Gastrocnemius medialis (tissue), 4 donors: ENCODE results near the gene KRT73. TPM values are rescaled to one million over a fixed set of nuclear protein-coding genes. Genes with fewer than 3 reads are reported as not detected.

ENCODE experiments used
- ATAC-seq, 2 donors: fragments of 150-250 bp; one replicate each; pipeline ENCODE4 v1.9.1; 2016
- DNase-seq, 2 donors: peaks; one replicate each; pipeline ENCODE4 v3.0.0-alpha.2; 2019
- H3K27ac ChIP-seq, 4 donors: fragments of 200-600 bp; sonication (generic); 1 replicate in 1 of 4; 2 replicates in 3 of 4; pipeline ENCODE4 v1.5.1; 2016 to 2018; ENCODE audit warnings: mild to moderate bottlenecking in 2 of 4, moderate library complexity in 1 of 4
- H3K27me3 ChIP-seq, 3 donors: fragments of 200-600 bp; sonication (generic) in 2 of 3; 1 replicate in 1 of 3; 2 replicates in 2 of 3; pipeline versions ENCODE4 v1.5.1 to v1.6.0; 2016 to 2019; ENCODE audit warnings: mild to moderate bottlenecking in 1 of 3, moderate library complexity in 1 of 3
- H3K36me3 ChIP-seq, 2 donors: fragments of 200-600 bp; sonication (generic) in 1 of 2; one replicate each; pipeline ENCODE4 v1.5.1; 2017 to 2018
- H3K4me1 ChIP-seq, 2 donors: fragments of 200-600 bp; sonication (generic) in 1 of 2; one replicate each; pipeline ENCODE4 v1.5.1; 2016 to 2017; ENCODE audit warnings: mild to moderate bottlenecking in 2 of 2
- H3K4me3 ChIP-seq, 4 donors: fragments of 200-600 bp; sonication (generic) in 3 of 4; 1 replicate in 1 of 4; 2 replicates in 3 of 4; pipeline ENCODE4 v1.5.1; 2016 to 2019; ENCODE audit warnings: mild to moderate bottlenecking in 2 of 4
- H3K9me3 ChIP-seq, 3 donors: fragments of 200-600 bp; sonication (generic) in 2 of 3; 1 replicate in 1 of 3; 2 replicates in 2 of 3; pipeline ENCODE4 v1.5.1; 2016 to 2019
- CTCF ChIP-seq, 5 experiments: fragments of 450-650 bp in 3 of 5; fragments of 200-600 bp in 2 of 5; sonication (generic) in 2 of 5; IDR thresholded peaks in 4 of 5; conservative IDR thresholded peaks in 1 of 5; 1 replicate in 4 of 5; 2 replicates in 1 of 5; pipeline ENCODE4 v1.5.1; 2016 to 2019; ENCODE audit warnings: antibody characterized with exemption in 5 of 5, mild to moderate bottlenecking in 3 of 5, moderate library complexity in 3 of 5
- POLR2A ChIP-seq, 2 donors: fragments of 450-650 bp; IDR thresholded peaks; one replicate each; pipeline ENCODE4 v1.6.1; 2017; ENCODE audit warnings: antibody characterized with exemption in 2 of 2, mild to moderate bottlenecking in 2 of 2, moderate library complexity in 2 of 2
- in situ Hi-C, 4 donors: fragments of 200-750 bp; cut with MboI; loops; one replicate each; pipeline versions ENCODE4 v1.15.0 to v1.8.0; 2017; ENCODE audit warnings: low sequenced_read_pairs in 4 of 4
- intact Hi-C: fragments of 100-400 bp; cut with DNase I; formaldehyde crosslinking; loops from one replicate; pipeline ENCODE4 v1.15.1; 2023; ENCODE audit warnings: low total_unique reads
- total RNA-seq, 4 donors: library from RNA; depleted of rRNA; stranded (reverse); fragments of >200 nt; gene quantifications; one replicate each; pipeline versions ENCODE4 v1.1.0 to v1.2.3, GENCODE V29; 2016

Gene KRT73
- total RNA-seq, 4 donors from 2014 or later: not detected

- no peaks in the 10 kb centered on the region for H3K4me1 ChIP-seq
- no peak overlapping the region for H3K27ac ChIP-seq
- ATAC-seq: no peak
- in situ Hi-C loops: no loop called here
- intact Hi-C loops: no loop called here
- no peak for TF ChIP-seq CTCF (IDR thresholded peaks at IDR 0.05 in 4 of 5, conservative IDR thresholded peaks at IDR 0.05 in 1 of 5)
- TF ChIP-seq POLR2A (IDR thresholded peaks at IDR 0.05): no peak
- H3K27me3 ChIP-seq: peaks cover 0 to 9% (median 2%) of the 10 kb centered on the region in 3 donors
- H3K4me3 ChIP-seq: no peak overlapping the region
- H3K36me3 ChIP-seq: no peaks in the 10 kb centered on the region
- no peaks in the 10 kb centered on the region for H3K9me3 ChIP-seq
- no peak for DNase-seq
These were observed 4.9 kb downstream of the KRT73 start for GRCh38 chr12:52613384-52614030.

- H3K36me3 ChIP-seq: no peaks in the 10 kb centered on the region
- H3K27ac ChIP-seq: no peak overlapping the region
- ATAC-seq (no peak), DNase-seq (no peak)
- peaks cover 0 to 9% (median 2%) of the 10 kb centered on the region in 3 donors for H3K27me3 ChIP-seq
- no peak overlapping the region for H3K4me3 ChIP-seq
- no peaks in the 10 kb centered on the region for H3K4me1 ChIP-seq
- in situ Hi-C loops (no loop called here), intact Hi-C loops (no loop called here)
- TF ChIP-seq CTCF (IDR thresholded peaks at IDR 0.05 in 4 of 5, conservative IDR thresholded peaks at IDR 0.05 in 1 of 5) (no peak), POLR2A (IDR thresholded peaks at IDR 0.05) (no peak)
- H3K9me3 ChIP-seq: no peaks in the 10 kb centered on the region
These were observed 5.7 kb downstream of the KRT73 start for GRCh38 chr12:52612431-52613383.

GRCh38 chr12:52611080-52611468 lies 7.3 kb downstream of the KRT73 start:
- Histone ChIP-seq H3K27ac (no peak overlapping the region), H3K36me3 (no peaks in the 10 kb centered on the region), H3K27me3 (peaks cover 0 to 9% (median 2%) of the 10 kb centered on the region in 3 donors), H3K9me3 (no peaks in the 10 kb centered on the region), H3K4me3 (no peak overlapping the region), H3K4me1 (no peaks in the 10 kb centered on the region)
- TF ChIP-seq POLR2A (IDR thresholded peaks at IDR 0.05) (no peak), CTCF (IDR thresholded peaks at IDR 0.05 in 4 of 5, conservative IDR thresholded peaks at IDR 0.05 in 1 of 5) (no peak)
- ATAC-seq (no peak), DNase-seq (no peak)
- intact Hi-C loops (no loop called here), in situ Hi-C loops (no loop called here)

- intact Hi-C loops (no loop called here), in situ Hi-C loops (no loop called here)
- Histone ChIP-seq H3K36me3 (no peaks in the 10 kb centered on the region), H3K27ac (no peak overlapping the region), H3K27me3 (peaks cover 0 to 7% (median 2%) of the 10 kb centered on the region in 3 donors), H3K4me3 (no peak overlapping the region), H3K4me1 (no peaks in the 10 kb centered on the region), H3K9me3 (no peaks in the 10 kb centered on the region)
- ATAC-seq (no peak), DNase-seq (no peak)
- no peak for TF ChIP-seq POLR2A (IDR thresholded peaks at IDR 0.05)
- no peak for TF ChIP-seq CTCF (IDR thresholded peaks at IDR 0.05 in 4 of 5, conservative IDR thresholded peaks at IDR 0.05 in 1 of 5)
These were observed 9.3 kb downstream of the KRT73 start for GRCh38 chr12:52608826-52609630.
